ENCODE data around the gene MTM1. TPM values are rescaled to one million over a fixed set of nuclear protein-coding genes. Genes with fewer than 3 reads are reported as not detected.

Gene MTM1
- total and polyA plus RNA-seq, 2 donors from 2014 or later = 6.6 to 20.5 TPM

DNA sequence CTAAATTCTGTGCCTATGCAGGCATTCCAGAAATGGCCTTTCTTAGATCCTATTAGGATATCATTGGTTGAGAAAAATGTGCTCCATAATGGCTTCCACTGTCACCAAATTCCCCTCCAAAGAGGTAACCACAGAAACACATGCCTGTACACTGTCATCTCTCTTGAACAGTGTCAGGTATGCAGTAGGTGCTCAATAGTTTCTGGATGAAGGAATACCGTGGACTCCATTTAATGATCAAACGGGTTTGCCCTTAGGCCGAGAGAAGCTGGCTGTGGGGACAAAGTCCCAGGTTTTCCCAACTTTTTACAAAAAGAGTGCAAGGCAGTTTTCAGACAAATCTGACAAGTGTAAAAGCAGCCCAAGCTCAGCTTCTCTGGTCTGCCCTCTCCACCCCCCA lies 16.5 kb upstream of the MTM1 start:
- Histone ChIP-seq H3K27me3 (ENCODE audit: control insufficient read depth, insufficient read depth, low read length) (no peaks in the 10 kb centered on the region), H3K4me1 (ENCODE audit: control insufficient read depth in 2 of 3, insufficient read depth in 2 of 3, low read depth in 1 of 3, low read length in 3 of 3) (peaks cover 0 to 9% (median 0%) of the 10 kb centered on the region in 3 donors), H3K27ac (ENCODE audit: low read depth in 2 of 2, low read length in 2 of 2) (no peak overlapping the region), H3K36me3 (ENCODE audit: control insufficient read depth in 2 of 3, insufficient read depth in 3 of 3, low read length in 3 of 3) (no peaks in the 10 kb centered on the region), H3K4me3 (ENCODE audit: low read length in 3 of 3) (no peak overlapping the region), H3K9me3 (ENCODE audit: control insufficient read depth in 2 of 3, insufficient read depth in 1 of 3, low read length in 3 of 3) (no peaks in the 10 kb centered on the region), H3K9ac (ENCODE audit: low read length in 3 of 3) (no peak overlapping the region)
- TF ChIP-seq CTCF (IDR thresholded peaks at IDR 0.05; ENCODE audit: borderline replicate concordance, extremely low read depth, insufficient read depth) = no peak
- FAIRE-seq = no peak
- intact Hi-C loops (cut with DNase I) = no loop called here
- DNase-seq = no peak

GRCh38 chrX:150558424-150558823 lies 10.0 kb upstream of the MTM1 start:
- FAIRE-seq = no peak
- Histone ChIP-seq H3K27me3 (ENCODE audit: control insufficient read depth, insufficient read depth, low read length) (no peaks in the 10 kb centered on the region), H3K36me3 (ENCODE audit: control insufficient read depth in 2 of 3, insufficient read depth in 3 of 3, low read length in 3 of 3) (no peaks in the 10 kb centered on the region), H3K9ac (ENCODE audit: low read length in 3 of 3) (no peak overlapping the region), H3K4me3 (ENCODE audit: low read length in 3 of 3) (no peak overlapping the region), H3K4me1 (ENCODE audit: control insufficient read depth in 2 of 3, insufficient read depth in 2 of 3, low read depth in 1 of 3, low read length in 3 of 3) (no peaks in the 10 kb centered on the region), H3K27ac (ENCODE audit: low read depth in 2 of 2, low read length in 2 of 2) (no peak overlapping the region), H3K9me3 (ENCODE audit: control insufficient read depth in 2 of 3, insufficient read depth in 1 of 3, low read length in 3 of 3) (no peaks in the 10 kb centered on the region)
- intact Hi-C loops (cut with DNase I) = no loop called here
- DNase-seq = peak in 1 of 5 donors; percentile 21
- TF ChIP-seq CTCF (IDR thresholded peaks at IDR 0.05; ENCODE audit: borderline replicate concordance, extremely low read depth, insufficient read depth) = no peak

- Histone ChIP-seq H3K9me3 (ENCODE audit: control insufficient read depth in 2 of 3, insufficient read depth in 1 of 3, low read length in 3 of 3) (no peaks in the 10 kb centered on the region), H3K36me3 (ENCODE audit: control insufficient read depth in 2 of 3, insufficient read depth in 3 of 3, low read length in 3 of 3) (no peaks in the 10 kb centered on the region), H3K4me1 (ENCODE audit: control insufficient read depth in 2 of 3, insufficient read depth in 2 of 3, low read depth in 1 of 3, low read length in 3 of 3) (peaks cover 0 to 4% (median 4%) of the 10 kb centered on the region in 3 donors), H3K9ac (ENCODE audit: low read length in 3 of 3) (no peak overlapping the region), H3K27me3 (ENCODE audit: control insufficient read depth, insufficient read depth, low read length) (no peaks in the 10 kb centered on the region), H3K27ac (ENCODE audit: low read depth in 2 of 2, low read length in 2 of 2) (no peak overlapping the region), H3K4me3 (ENCODE audit: low read length in 3 of 3) (no peak overlapping the region)
- intact Hi-C loops (cut with DNase I) = no loop called here
- no peak for TF ChIP-seq CTCF (IDR thresholded peaks at IDR 0.05; ENCODE audit: borderline replicate concordance, extremely low read depth, insufficient read depth)
- DNase-seq (no peak), FAIRE-seq (no peak)
These were observed 3.6 kb upstream of the MTM1 start for GRCh38 chrX:150564838-150565237.

- Histone ChIP-seq H3K4me1 (ENCODE audit: control insufficient read depth in 2 of 3, insufficient read depth in 2 of 3, low read depth in 1 of 3, low read length in 3 of 3) (peaks cover 0 to 5% (median 4%) of the 10 kb centered on the region in 3 donors), H3K27ac (ENCODE audit: low read depth in 2 of 2, low read length in 2 of 2) (no peak overlapping the region), H3K9me3 (ENCODE audit: control insufficient read depth in 2 of 3, insufficient read depth in 1 of 3, low read length in 3 of 3) (no peaks in the 10 kb centered on the region), H3K9ac (ENCODE audit: low read length in 3 of 3) (no peak overlapping the region), H3K36me3 (ENCODE audit: control insufficient read depth in 2 of 3, insufficient read depth in 3 of 3, low read length in 3 of 3) (no peaks in the 10 kb centered on the region), H3K4me3 (ENCODE audit: low read length in 3 of 3) (no peak overlapping the region), H3K27me3 (ENCODE audit: control insufficient read depth, insufficient read depth, low read length) (no peaks in the 10 kb centered on the region)
- intact Hi-C loops (cut with DNase I) = no loop called here
- DNase-seq (no peak), FAIRE-seq (no peak)
- TF ChIP-seq CTCF (IDR thresholded peaks at IDR 0.05; ENCODE audit: borderline replicate concordance, extremely low read depth, insufficient read depth) = no peak
These were observed 2.9 kb upstream of the MTM1 start for GRCh38 chrX:150565551-150565950.

Measured in kidney (tissue), 14 donors.